GM18511 (cell line): ENCODE results near the gene DCAF7.

Experiments
- ATAC-seq: cut with Tn5 transposase; IDR thresholded peaks from one replicate; pipeline ENCODE4 v1.9.1; 2021; ENCODE audit warnings: mild to moderate bottlenecking, moderate library complexity; ENCODE audit not compliant: unreplicated experiment

DCAF7 gene

GRCh38 chr17:63579633-63580032 lies 29.4 kb downstream of the DCAF7 start:
- no peak for ATAC-seq

- no peak for ATAC-seq
Observed at GRCh38 chr17:63587770-63588169, 37.5 kb downstream of the DCAF7 start.

- no peak for ATAC-seq
Observed at GRCh38 chr17:63588797-63589196, 38.5 kb downstream of the DCAF7 start.

DNA sequence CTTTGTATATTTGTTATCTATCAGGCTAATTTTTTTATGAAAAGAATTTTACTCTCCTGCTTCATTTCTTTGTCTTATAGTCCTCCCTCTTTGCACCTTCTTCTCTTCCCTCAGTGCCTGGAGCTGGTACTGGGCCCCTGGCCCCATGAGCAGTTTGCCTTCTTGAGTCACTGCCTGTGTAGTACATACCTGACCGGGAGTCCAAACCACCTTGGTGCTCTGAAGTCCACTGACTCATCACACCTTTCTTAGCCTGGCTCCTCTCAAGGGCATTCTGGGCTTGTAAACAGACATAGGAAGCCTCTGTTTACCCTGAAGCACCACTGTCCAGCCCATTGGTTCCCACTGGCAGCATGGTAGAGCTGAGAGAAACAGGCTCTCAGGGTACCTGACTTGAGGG lies 39.4 kb downstream of the DCAF7 start:
- ATAC-seq = no peak

- no peak for ATAC-seq
Observed at GRCh38 chr17:63592797-63593196, 42.5 kb downstream of the DCAF7 start.

DNA sequence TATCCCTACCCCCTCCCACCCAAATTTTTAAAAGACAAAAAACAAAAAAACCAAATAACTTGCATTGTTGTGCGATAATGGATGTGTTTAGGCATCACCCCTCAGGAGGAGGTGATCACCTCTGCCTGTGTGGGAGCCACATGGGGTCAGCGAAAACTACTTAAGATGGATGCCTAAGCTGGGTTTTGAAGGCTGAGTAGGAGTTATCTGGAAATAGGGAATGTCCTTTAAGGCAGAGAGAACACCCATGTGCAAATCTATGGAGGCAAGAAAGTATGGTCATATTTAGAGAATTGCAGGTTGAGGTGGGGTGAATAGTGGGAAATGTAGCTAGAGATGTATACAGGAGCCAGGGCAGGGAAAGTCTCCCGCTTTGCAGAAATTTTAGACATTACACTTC lies 44.9 kb downstream of the DCAF7 start:
- ATAC-seq = no peak

- no peak for ATAC-seq
Observed at GRCh38 chr17:63596856-63597586, 46.7 kb downstream of the DCAF7 start.

GRCh38 chr17:63598281-63598680 lies 48.0 kb downstream of the DCAF7 start:
- no peak for ATAC-seq

DNA sequence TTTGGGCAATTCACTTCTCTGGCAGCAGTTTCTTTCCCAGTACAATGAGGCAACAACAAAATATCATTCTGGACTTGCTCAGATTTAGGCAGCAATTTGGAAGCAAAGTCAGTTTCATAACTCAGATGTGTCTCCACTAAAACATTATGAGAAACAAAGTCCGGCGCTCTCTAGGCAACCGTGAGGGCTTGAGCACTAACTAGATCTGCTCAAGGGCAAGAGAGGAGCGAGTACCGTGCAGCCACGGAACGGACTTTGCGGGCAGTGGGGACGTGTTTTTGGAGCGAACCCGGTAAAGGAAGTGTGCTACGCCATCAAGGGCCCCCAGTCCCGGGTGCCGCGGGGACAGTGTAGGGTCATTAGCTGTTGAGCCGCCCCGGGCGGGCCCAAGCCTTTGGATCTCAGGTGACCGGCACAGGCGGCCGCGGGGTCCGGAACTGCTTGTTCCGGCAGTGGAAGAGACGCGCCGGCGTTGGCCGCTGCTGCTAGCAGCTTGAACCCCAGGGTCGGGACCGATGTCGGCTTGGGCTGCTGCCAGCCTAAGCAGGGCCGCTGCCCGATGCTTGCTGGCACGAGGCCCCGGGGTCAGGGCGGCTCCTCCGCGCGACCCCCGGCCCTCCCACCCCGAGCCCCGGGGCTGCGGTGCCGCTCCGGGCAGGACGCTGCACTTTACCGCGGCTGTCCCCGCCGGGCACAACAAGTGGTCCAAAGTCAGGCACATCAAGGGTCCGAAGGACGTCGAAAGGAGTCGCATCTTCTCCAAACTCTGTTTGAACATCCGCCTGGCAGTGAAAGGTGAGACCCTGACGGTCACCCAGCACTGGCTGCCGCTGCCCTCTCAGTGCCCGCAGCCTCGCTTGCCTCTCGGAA lies 50.5 kb downstream of the DCAF7 start, which contains the start of gene TACO1:
TACO1 (plus strand) TSS at position 327 of the 870 bp plus-strand sequence; CDS start at position 516, 189 bp downstream.
- ATAC-seq = peak; percentile 94

DNA sequence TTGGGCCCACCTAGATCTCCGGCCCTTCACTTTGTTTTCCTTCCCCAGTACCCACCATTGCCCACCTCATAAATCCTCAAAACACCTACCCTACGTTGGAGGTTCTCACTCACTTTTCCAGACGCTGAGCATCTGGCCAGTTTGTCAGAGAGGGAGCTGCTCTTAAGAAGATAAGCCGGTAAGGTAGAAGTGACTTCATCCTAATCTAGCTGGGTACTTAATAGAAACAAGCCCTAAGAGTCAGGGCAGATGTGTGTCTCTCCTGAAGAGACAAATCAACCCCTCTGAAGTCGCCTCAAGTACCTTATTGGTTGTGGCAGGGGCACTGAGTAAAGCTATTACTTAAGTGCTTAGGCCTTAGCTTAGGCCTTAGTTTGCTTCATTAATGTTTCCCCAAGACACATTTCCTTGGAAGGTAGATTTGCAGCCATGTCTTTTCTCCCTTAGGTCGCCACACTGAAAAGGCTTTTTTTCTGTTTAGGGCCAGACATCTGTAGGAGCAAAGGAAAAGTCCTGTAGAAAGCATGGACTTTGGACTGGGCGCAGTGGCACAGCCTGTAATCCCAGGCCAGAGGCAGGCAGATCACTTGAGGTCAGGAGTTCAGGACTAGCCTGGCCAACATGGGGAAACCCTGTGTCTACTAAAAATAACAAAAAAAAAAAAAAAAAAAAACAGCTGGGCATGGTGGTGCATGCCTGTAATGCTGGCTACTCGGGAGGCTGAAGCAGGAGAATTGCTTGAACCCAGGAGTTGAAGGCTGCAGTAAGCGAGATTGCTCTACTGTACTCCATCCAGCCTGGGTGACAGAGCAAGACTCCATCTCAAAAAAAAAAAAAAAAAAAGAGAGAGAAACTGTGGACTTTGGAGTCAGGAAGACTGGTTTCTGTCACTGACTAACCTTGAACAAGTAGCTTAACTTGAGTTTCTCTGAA lies 51.4 kb downstream of the DCAF7 start:
- no peak for ATAC-seq

- no peak for ATAC-seq
Observed at GRCh38 chr17:63609816-63610573, 59.7 kb downstream of the DCAF7 start.

DNA sequence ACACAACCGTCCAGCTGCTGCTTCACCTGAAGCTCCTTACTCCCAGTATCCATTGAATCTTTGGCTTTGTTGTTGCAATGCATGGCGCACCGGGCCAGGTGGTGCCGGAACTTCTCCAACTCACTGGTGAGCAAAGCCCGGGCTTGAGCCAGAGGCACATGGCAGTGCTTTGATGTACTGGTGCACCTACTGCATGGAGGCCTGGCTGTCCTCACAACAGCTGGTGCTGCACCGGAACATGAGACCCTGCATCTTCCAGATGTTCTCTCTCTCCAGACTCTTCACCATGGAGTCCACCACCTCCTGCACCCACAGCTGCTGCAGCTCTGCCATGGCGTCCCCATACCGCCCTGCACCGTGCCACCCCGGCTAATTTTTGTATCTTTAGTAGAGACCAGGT lies 60.6 kb downstream of the DCAF7 start:
- ATAC-seq = no peak

- no peak for ATAC-seq
Observed at GRCh38 chr17:63611354-63611753, 61.1 kb downstream of the DCAF7 start.

DNA sequence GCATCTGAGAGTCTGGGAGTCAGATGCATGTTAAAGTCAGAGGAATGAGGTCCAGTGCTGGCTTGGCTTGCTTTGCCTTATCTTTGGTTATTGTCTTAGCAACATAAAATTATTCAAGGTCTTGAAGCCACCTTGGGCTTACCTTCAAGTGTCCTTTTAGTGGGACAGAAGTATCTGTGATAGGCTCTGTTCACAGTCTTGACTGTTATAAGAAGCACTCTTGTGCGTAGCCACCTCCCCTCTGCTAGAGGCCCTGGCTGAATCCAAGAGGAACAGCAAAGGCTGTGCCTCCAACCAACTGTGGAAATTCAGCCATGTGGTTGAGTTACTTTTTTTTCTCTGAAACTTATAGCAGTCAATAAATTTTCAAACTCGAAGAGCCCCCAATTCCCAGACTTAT lies 63.4 kb downstream of the DCAF7 start:
- no peak for ATAC-seq

- no peak for ATAC-seq
Observed at GRCh38 chr17:63621229-63621683, 71.0 kb downstream of the DCAF7 start.

- peak; percentile 89 for ATAC-seq
Observed at GRCh38 chr17:63621684-63622573, 71.7 kb downstream of the DCAF7 start, which contains the start of gene MAP3K3. Gene MAP3K3 (plus strand): TSS chr17:63622417. CDS start chr17:63622760, 343 bp downstream.

DNA sequence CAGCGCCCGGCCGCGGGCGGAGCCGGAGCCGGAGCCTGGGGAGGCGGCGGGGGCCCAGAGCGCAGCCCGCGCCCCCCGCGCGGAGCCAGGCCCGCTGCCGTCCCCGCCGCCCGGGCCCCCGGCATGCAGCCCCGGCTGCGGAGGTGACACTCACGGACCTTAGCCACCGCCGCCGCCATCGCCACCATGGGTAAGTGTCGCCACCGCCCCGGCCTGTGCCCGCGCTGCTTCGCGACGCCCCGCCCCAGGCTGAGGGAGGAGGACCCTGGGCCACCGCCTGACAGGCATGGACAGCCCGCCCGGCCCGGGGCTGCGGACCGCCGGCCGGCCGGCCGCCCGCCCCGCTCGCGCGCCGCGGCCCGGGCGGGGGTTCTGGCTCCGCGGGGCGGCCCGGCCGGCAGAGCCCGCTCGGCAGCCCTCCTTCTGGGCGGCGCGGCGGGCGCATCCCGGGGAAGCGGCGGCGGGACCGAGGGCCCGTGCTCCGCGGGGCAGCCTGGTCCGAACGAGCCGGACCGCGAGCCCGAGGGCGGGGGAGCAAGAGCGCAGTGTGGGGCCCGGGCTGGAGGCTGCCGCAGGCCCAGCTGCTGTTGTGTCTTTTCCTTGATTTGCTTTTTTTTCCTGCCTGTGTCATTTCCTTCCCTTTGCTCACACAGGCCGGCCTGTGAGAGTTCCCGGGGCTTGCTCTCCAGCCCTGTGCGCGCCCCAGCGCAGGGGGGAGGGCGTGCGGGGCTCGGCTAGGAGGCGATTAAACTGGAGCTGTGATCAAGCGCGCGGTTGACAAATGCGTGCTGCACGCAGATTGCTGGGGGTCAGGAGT lies 72.5 kb downstream of the DCAF7 start:
- peak; percentile 38 for ATAC-seq
